Measurements from ENCODE around the gene IFNK.

- TF ChIP-seq EZH2 (IDR thresholded peaks at IDR 0.05; ENCODE audit: low read length, unreplicated experiment), result no peak
- no peak for TF ChIP-seq CTCF (conservative IDR thresholded peaks at IDR 0.05; ENCODE audit: low read depth, low read length)
These were observed 17.1 kb upstream of the IFNK start for GRCh38 chr9:27506981-27507380.

Measured in PC-3 (cell line).